Measurements from ENCODE around the gene NEGR1.

The NEGR1 gene

GRCh38 chr1:71783071-71783470 is 499.3 kb downstream of the NEGR1 start:
- H3K4me1 ChIP-seq (ENCODE audit: insufficient read depth, low read length, poor library complexity, severe bottlenecking): peaks cover 24% of the 10 kb centered on the region
- peaks cover 7% of the 10 kb centered on the region for H3K27me3 ChIP-seq (ENCODE audit: insufficient read depth, low read length, poor library complexity, severe bottlenecking)
- no peaks in the 10 kb centered on the region for H3K9me3 ChIP-seq (ENCODE audit: insufficient read depth, low read depth, low read length)
- no peaks in the 10 kb centered on the region for H3F3A ChIP-seq (ENCODE audit: low read depth)
- H3K9ac ChIP-seq (ENCODE audit: low read depth, low read length, poor library complexity, severe bottlenecking): no peak overlapping the region
- no peak overlapping the region for H3K4me2 ChIP-seq (ENCODE audit: low read depth, low read length, poor library complexity, severe bottlenecking)
- no peak overlapping the region for H3K4me3 ChIP-seq (ENCODE audit: low read length, poor library complexity, severe bottlenecking)
- H3K79me2 ChIP-seq (ENCODE audit: insufficient read depth, low read length): no peaks in the 10 kb centered on the region
- H2AFZ ChIP-seq (ENCODE audit: low read length): no peak overlapping the region
- no peaks in the 10 kb centered on the region for H3K9me2 ChIP-seq (replicated peaks; ENCODE audit: low read depth, low read length)
- H4K20me1 ChIP-seq (ENCODE audit: insufficient read depth, low read length, poor library complexity, severe bottlenecking): no peaks in the 10 kb centered on the region
- H3K36me3 ChIP-seq (ENCODE audit: insufficient read depth, low read length): no peaks in the 10 kb centered on the region
- TF ChIP-seq EZH2phosphoT487 (IDR thresholded peaks at IDR 0.05; ENCODE audit: borderline replicate concordance) (no peak), CTCF (conservative IDR thresholded peaks at IDR 0.05; ENCODE audit: low read length) (no peak)

GRCh38 chr1:71781450-71781849 is 500.9 kb downstream of the NEGR1 start:
- Histone ChIP-seq H3K36me3 (ENCODE audit: insufficient read depth, low read length) (no peaks in the 10 kb centered on the region), H3K9ac (ENCODE audit: low read depth, low read length, poor library complexity, severe bottlenecking) (no peak overlapping the region), H3K9me2 (replicated peaks; ENCODE audit: low read depth, low read length) (no peaks in the 10 kb centered on the region), H2AFZ (ENCODE audit: low read length) (no peak overlapping the region), H3K4me3 (ENCODE audit: low read length, poor library complexity, severe bottlenecking) (peak overlapping the region; percentile 22), H3K4me2 (ENCODE audit: low read depth, low read length, poor library complexity, severe bottlenecking) (peak overlapping the region; percentile 38), H3F3A (ENCODE audit: low read depth) (no peaks in the 10 kb centered on the region), H3K4me1 (ENCODE audit: insufficient read depth, low read length, poor library complexity, severe bottlenecking) (peaks cover 24% of the 10 kb centered on the region), H4K20me1 (ENCODE audit: insufficient read depth, low read length, poor library complexity, severe bottlenecking) (no peaks in the 10 kb centered on the region), H3K27me3 (ENCODE audit: insufficient read depth, low read length, poor library complexity, severe bottlenecking) (peaks cover 7% of the 10 kb centered on the region), H3K9me3 (ENCODE audit: insufficient read depth, low read depth, low read length) (no peaks in the 10 kb centered on the region), H3K79me2 (ENCODE audit: insufficient read depth, low read length) (no peaks in the 10 kb centered on the region)
- TF ChIP-seq CTCF (conservative IDR thresholded peaks at IDR 0.05; ENCODE audit: low read length): no peak
- TF ChIP-seq EZH2phosphoT487 (IDR thresholded peaks at IDR 0.05; ENCODE audit: borderline replicate concordance): peak; percentile 44

- Histone ChIP-seq H2AFZ (ENCODE audit: low read length) (no peak overlapping the region), H3K4me2 (ENCODE audit: low read depth, low read length, poor library complexity, severe bottlenecking) (peak overlapping the region; percentile 38)
- TF ChIP-seq CTCF (conservative IDR thresholded peaks at IDR 0.05; ENCODE audit: low read length) (no peak), EZH2phosphoT487 (IDR thresholded peaks at IDR 0.05; ENCODE audit: borderline replicate concordance) (no peak)
These were observed 501.7 kb downstream of the NEGR1 start for GRCh38 chr1:71780681-71781080.

More at GRCh38 chr1:71780681-71781080, 501.7 kb downstream of the NEGR1 start:
- peaks cover 7% of the 10 kb centered on the region for H3K27me3 ChIP-seq (ENCODE audit: insufficient read depth, low read length, poor library complexity, severe bottlenecking)
- H3K36me3 ChIP-seq (ENCODE audit: insufficient read depth, low read length): no peaks in the 10 kb centered on the region
- no peaks in the 10 kb centered on the region for H4K20me1 ChIP-seq (ENCODE audit: insufficient read depth, low read length, poor library complexity, severe bottlenecking)
- no peaks in the 10 kb centered on the region for H3K79me2 ChIP-seq (ENCODE audit: insufficient read depth, low read length)
- peak overlapping the region; percentile 4 for H3K4me3 ChIP-seq (ENCODE audit: low read length, poor library complexity, severe bottlenecking)
- no peaks in the 10 kb centered on the region for H3K9me2 ChIP-seq (replicated peaks; ENCODE audit: low read depth, low read length)
- no peaks in the 10 kb centered on the region for H3K9me3 ChIP-seq (ENCODE audit: insufficient read depth, low read depth, low read length)
- H3F3A ChIP-seq (ENCODE audit: low read depth): no peaks in the 10 kb centered on the region
- H3K4me1 ChIP-seq (ENCODE audit: insufficient read depth, low read length, poor library complexity, severe bottlenecking): peaks cover 24% of the 10 kb centered on the region
- no peak overlapping the region for H3K9ac ChIP-seq (ENCODE audit: low read depth, low read length, poor library complexity, severe bottlenecking)

Data from Loucy (cell line).